Osteoblast (primary cell): Measurements from ENCODE around the gene KRT78. TPM values are rescaled to one million over a fixed set of nuclear protein-coding genes. Genes with fewer than 3 reads are reported as not detected.

Experiments used
- DNase-seq: peaks from one replicate; pipeline ENCODE4 v3.0.0; 2011; ENCODE audit warnings: low spot score, mixed read lengths; ENCODE audit not compliant: insufficient read length; ENCODE audit errors: missing footprints
- H2AFZ ChIP-seq: 2 replicates; pipeline ENCODE4 v1.6.0; 2011; ENCODE audit warnings: mild to moderate bottlenecking, low read length
- H3K27ac ChIP-seq: 2 replicates; pipeline ENCODE4 v1.5.1; 2011; ENCODE audit warnings: mild to moderate bottlenecking, low read depth, low read length, moderate library complexity
- H3K27me3 ChIP-seq: 2 replicates; pipeline ENCODE4 v1.6.0; 2012; ENCODE audit warnings: mild to moderate bottlenecking, control low read depth, inconsistent platforms, low read length, moderate library complexity; ENCODE audit not compliant: insufficient read depth
- H3K36me3 ChIP-seq: 2 replicates; pipeline ENCODE4 v1.5.1; 2011; ENCODE audit warnings: mild to moderate bottlenecking, low read length, control low read depth, moderate library complexity; ENCODE audit not compliant: insufficient read depth
- H3K4me1 ChIP-seq: 2 replicates; pipeline ENCODE4 v1.5.1; 2011; ENCODE audit warnings: mild to moderate bottlenecking, low read length, control low read depth, moderate library complexity; ENCODE audit not compliant: insufficient read depth
- H3K4me2 ChIP-seq: 2 replicates; pipeline ENCODE4 v1.6.0; 2011; ENCODE audit warnings: mild to moderate bottlenecking, low read length; ENCODE audit not compliant: insufficient read depth
- H3K4me3 ChIP-seq: fragments of 200-600 bp; sonication (generic); 3 replicates; pipeline ENCODE4 v1.5.1; 2012; ENCODE audit warnings: mild to moderate bottlenecking, low read length, inconsistent platforms; ENCODE audit not compliant: insufficient read depth
- H3K79me2 ChIP-seq: 2 replicates; pipeline ENCODE4 v1.6.0; 2012; ENCODE audit warnings: mild to moderate bottlenecking, low read length, control low read depth, inconsistent platforms; ENCODE audit not compliant: insufficient read depth
- H3K9me3 ChIP-seq: 2 replicates; pipeline ENCODE4 v1.5.1; 2011; ENCODE audit warnings: low read depth, low read length, control low read depth
- H4K20me1 ChIP-seq: 2 replicates; pipeline ENCODE4 v1.6.0; 2012; ENCODE audit warnings: mild to moderate bottlenecking, low read length, control low read depth; ENCODE audit not compliant: insufficient read depth
- total RNA-seq: library from RNA; depleted of rRNA; stranded (reverse); fragments of >200 nt; gene quantifications from 2 replicates; pipeline ENCODE4 v1.2.3, GENCODE V29; 2012
- TF ChIP-seq, protein P1 (sequence below): IDR thresholded peaks from 2 replicates; pipeline ENCODE4 v1.5.1; 2011; ENCODE audit warnings: mild to moderate bottlenecking, low read depth, low read length, moderate library complexity; ENCODE audit errors: extremely low read depth

Gene KRT78
- total RNA-seq, 1 donor, result not detected

DNA sequence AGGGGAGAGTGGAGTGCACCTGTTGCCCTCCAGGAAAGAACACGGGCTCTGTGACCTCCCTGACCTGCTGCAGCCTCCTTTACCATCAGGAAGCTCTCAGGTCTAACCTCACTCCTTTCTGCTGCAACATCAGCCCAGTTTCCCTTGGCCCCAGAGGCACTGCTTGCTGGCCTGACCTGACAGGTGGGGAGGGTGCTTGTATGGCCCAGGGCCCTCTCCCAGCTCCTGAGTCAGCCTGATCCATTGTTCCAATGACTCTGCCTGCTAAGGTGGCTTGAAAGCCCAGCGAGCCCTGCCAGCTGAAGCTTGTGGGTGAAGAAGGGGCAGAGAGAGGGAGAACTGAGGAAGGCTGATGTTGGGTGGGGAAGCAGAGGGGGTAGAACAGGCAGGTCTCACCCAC, 13.2 kb upstream of the KRT78 start:
- H4K20me1 ChIP-seq, result no peaks in the 10 kb centered on the region
- no peak overlapping the region for H3K27ac ChIP-seq
- no peaks in the 10 kb centered on the region for H3K36me3 ChIP-seq
- no peaks in the 10 kb centered on the region for H3K9me3 ChIP-seq
- DNase-seq, result no peak
- H3K79me2 ChIP-seq, result no peaks in the 10 kb centered on the region
- no peak overlapping the region for H3K4me2 ChIP-seq
- H3K4me1 ChIP-seq, result peaks cover 9% of the 10 kb centered on the region
- no peak overlapping the region for H3K4me3 ChIP-seq
- H2AFZ ChIP-seq, result no peak overlapping the region
- TF ChIP-seq, protein P1, sequence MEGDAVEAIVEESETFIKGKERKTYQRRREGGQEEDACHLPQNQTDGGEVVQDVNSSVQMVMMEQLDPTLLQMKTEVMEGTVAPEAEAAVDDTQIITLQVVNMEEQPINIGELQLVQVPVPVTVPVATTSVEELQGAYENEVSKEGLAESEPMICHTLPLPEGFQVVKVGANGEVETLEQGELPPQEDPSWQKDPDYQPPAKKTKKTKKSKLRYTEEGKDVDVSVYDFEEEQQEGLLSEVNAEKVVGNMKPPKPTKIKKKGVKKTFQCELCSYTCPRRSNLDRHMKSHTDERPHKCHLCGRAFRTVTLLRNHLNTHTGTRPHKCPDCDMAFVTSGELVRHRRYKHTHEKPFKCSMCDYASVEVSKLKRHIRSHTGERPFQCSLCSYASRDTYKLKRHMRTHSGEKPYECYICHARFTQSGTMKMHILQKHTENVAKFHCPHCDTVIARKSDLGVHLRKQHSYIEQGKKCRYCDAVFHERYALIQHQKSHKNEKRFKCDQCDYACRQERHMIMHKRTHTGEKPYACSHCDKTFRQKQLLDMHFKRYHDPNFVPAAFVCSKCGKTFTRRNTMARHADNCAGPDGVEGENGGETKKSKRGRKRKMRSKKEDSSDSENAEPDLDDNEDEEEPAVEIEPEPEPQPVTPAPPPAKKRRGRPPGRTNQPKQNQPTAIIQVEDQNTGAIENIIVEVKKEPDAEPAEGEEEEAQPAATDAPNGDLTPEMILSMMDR, result no peak
- H3K27me3 ChIP-seq, result peaks cover 2% of the 10 kb centered on the region

DNA sequence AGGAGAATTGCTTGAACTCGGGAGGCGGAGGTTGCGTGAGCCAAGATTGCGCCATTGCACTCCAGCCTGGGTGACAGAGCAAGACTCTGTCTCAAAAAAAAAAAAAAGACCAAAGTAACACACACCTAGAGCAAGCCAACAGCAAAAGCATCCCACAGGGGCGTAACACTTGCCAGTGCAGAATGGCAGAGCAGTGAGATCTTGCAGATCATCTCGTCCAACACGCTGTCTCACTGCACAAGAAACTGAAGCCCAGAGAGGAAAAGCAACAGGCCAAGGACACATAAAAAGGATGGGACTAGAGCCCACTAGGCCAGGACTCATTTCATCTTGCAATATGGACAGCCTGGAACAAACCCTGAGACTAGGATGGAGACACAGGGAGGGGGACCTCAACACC, 12.7 kb upstream of the KRT78 start:
- Histone ChIP-seq H4K20me1 (no peaks in the 10 kb centered on the region), H3K4me2 (no peak overlapping the region), H3K27me3 (peaks cover 2% of the 10 kb centered on the region), H2AFZ (no peak overlapping the region), H3K4me1 (peaks cover 9% of the 10 kb centered on the region), H3K79me2 (no peaks in the 10 kb centered on the region), H3K9me3 (no peaks in the 10 kb centered on the region), H3K4me3 (no peak overlapping the region), H3K27ac (no peak overlapping the region), H3K36me3 (no peaks in the 10 kb centered on the region)
- DNase-seq, result no peak
- TF ChIP-seq, protein P1, result no peak

DNA sequence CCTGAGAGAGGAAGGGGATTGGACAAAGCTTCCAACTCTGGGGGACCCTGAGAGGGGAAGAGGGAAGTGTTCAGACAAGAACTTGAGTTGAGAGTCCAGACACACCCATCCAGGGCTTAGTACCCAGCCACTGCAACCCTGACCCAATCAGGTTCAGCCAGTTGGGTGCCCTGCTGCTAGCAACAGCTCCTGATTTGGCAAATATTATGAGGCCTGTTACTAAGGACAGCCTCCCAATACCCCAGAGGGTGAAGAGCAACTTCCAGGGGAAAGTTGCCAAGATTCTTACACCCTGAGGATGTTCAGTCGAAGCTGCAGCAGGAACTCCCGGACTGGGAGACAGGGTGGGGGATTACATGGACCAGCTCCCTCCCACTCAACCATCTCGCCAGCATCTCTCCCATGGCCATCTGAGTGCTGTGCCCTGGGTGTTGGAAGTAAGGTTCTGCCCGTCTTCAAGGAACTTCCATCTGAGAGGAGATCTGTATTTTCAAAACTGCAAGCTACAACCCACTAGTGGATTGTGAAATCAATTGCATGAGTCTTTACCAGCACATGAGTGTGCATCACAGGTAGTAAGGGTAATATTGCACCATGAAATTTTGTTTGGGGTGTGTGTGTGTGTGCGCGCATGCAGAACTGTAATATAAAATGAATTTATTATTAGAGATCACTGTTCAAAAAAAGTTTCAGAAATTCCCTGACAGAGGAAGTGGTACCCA, 11.5 kb upstream of the KRT78 start:
- peak; percentile 94 for DNase-seq
- no peaks in the 10 kb centered on the region for H3K79me2 ChIP-seq
- peak overlapping the region; percentile 5 for H3K4me2 ChIP-seq
- peak overlapping the region; percentile 8 for H3K27ac ChIP-seq
- no peaks in the 10 kb centered on the region for H3K9me3 ChIP-seq
- no peaks in the 10 kb centered on the region for H4K20me1 ChIP-seq
- TF ChIP-seq, protein P1, result no peak
- no peak overlapping the region for H3K4me3 ChIP-seq
- peak overlapping the region; percentile 9 for H2AFZ ChIP-seq
- no peaks in the 10 kb centered on the region for H3K36me3 ChIP-seq
- peaks cover 9% of the 10 kb centered on the region for H3K4me1 ChIP-seq
- H3K27me3 ChIP-seq, result peaks cover 2% of the 10 kb centered on the region

DNA sequence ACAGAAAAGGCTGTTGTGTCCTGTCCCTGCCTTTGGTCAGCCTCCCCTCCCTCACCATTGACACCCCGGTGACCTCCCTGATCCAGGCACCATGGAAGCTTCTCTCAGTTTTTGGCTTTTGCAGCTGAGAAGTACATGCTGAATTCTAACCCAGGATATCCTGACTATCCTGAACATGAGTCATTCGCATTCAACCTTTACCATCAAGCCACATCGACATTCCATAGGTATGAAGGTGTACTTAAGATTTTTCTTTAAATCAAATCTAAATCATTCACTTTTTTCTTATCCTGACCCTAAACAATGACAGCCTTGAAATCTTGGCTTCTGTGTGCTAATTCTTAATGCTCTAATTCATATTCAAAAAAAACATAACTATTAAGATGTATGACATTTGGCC, 8.7 kb upstream of the KRT78 start:
- Histone ChIP-seq H3K27ac (no peak overlapping the region), H3K27me3 (peaks cover 12% of the 10 kb centered on the region), H2AFZ (no peak overlapping the region), H4K20me1 (peaks cover 3% of the 10 kb centered on the region), H3K4me3 (no peak overlapping the region), H3K36me3 (no peaks in the 10 kb centered on the region), H3K4me2 (no peak overlapping the region), H3K9me3 (no peaks in the 10 kb centered on the region), H3K79me2 (no peaks in the 10 kb centered on the region), H3K4me1 (peaks cover 9% of the 10 kb centered on the region)
- DNase-seq, result peak; percentile 57
- TF ChIP-seq, protein P1, result no peak
